Measurements from ENCODE around the gene CAPS.

Gene CAPS

GRCh38 chr19:5897189-5897969 is 16.7 kb upstream of the CAPS start:
- Mint-ChIP-seq H3K27ac (no peak overlapping the region), H3K27me3 (no peaks in the 10 kb centered on the region)

GRCh38 chr19:5899728-5900526 is 14.1 kb upstream of the CAPS start:
- no peak overlapping the region for H3K4me3 Mint-ChIP-seq
- H3K9me3 Mint-ChIP-seq, result no peaks in the 10 kb centered on the region
- H3K27me3 Mint-ChIP-seq, result no peaks in the 10 kb centered on the region
- H3K4me1 Mint-ChIP-seq (ENCODE audit: low read depth), result peaks cover 22% of the 10 kb centered on the region
- H3K36me3 Mint-ChIP-seq (ENCODE audit: low read depth), result peaks cover 14% of the 10 kb centered on the region
- no peak overlapping the region for H3K27ac Mint-ChIP-seq

More at GRCh38 chr19:5897189-5897969, 16.7 kb upstream of the CAPS start:
- H3K9me3 Mint-ChIP-seq, result no peaks in the 10 kb centered on the region
- no peak overlapping the region for H3K4me3 Mint-ChIP-seq
- peaks cover 14% of the 10 kb centered on the region for H3K36me3 Mint-ChIP-seq (ENCODE audit: low read depth)
- H3K4me1 Mint-ChIP-seq (ENCODE audit: low read depth), result peaks cover 17% of the 10 kb centered on the region

GRCh38 chr19:5900976-5901375 is 13.1 kb upstream of the CAPS start:
- H3K4me3 Mint-ChIP-seq, result peak overlapping the region; percentile 32
- H3K36me3 Mint-ChIP-seq (ENCODE audit: low read depth), result peaks cover 14% of the 10 kb centered on the region
- peak overlapping the region; percentile 4 for H3K27ac Mint-ChIP-seq
- H3K9me3 Mint-ChIP-seq, result no peaks in the 10 kb centered on the region
- no peaks in the 10 kb centered on the region for H3K27me3 Mint-ChIP-seq
- peaks cover 23% of the 10 kb centered on the region for H3K4me1 Mint-ChIP-seq (ENCODE audit: low read depth)

- no peaks in the 10 kb centered on the region for H3K9me3 Mint-ChIP-seq
- H3K27me3 Mint-ChIP-seq, result no peaks in the 10 kb centered on the region
- H3K36me3 Mint-ChIP-seq (ENCODE audit: low read depth), result peaks cover 22% of the 10 kb centered on the region
- peak overlapping the region; percentile 96 for H3K4me3 Mint-ChIP-seq
- peak overlapping the region; percentile 99 for H3K27ac Mint-ChIP-seq
- peaks cover 44% of the 10 kb centered on the region for H3K4me1 Mint-ChIP-seq (ENCODE audit: low read depth)
Measured at GRCh38 chr19:5903056-5903623, 10.9 kb upstream of the CAPS start.

GRCh38 chr19:5903624-5904351 is 10.3 kb upstream of the CAPS start, which contains the start of gene NDUFA11:
NDUFA11 (minus strand) TSS chr19:5903790; CDS start chr19:5903708, 82 bp downstream.
- peaks cover 44% of the 10 kb centered on the region for H3K4me1 Mint-ChIP-seq (ENCODE audit: low read depth)
- H3K9me3 Mint-ChIP-seq, result no peaks in the 10 kb centered on the region
- peak within 1 kb of the TSS; percentile 99 for H3K27ac Mint-ChIP-seq
- no peaks in the 10 kb centered on the region for H3K27me3 Mint-ChIP-seq
- peaks cover 22% of the 10 kb centered on the region for H3K36me3 Mint-ChIP-seq (ENCODE audit: low read depth)
- H3K4me3 Mint-ChIP-seq, result peak within 1 kb of the TSS; percentile 96

- Mint-ChIP-seq H3K27me3 (no peaks in the 10 kb centered on the region), H3K4me1 (ENCODE audit: low read depth) (peaks cover 44% of the 10 kb centered on the region), H3K9me3 (no peaks in the 10 kb centered on the region), H3K4me3 (peak within 1 kb of the TSS; percentile 96), H3K36me3 (ENCODE audit: low read depth) (peaks cover 22% of the 10 kb centered on the region), H3K27ac (peak within 1 kb of the TSS; percentile 99)
Measured at GRCh38 chr19:5904352-5905113, 9.5 kb upstream of the CAPS start, which contains the start of gene VMAC. VMAC (plus strand) TSS chr19:5904872; CDS start chr19:5904891, 19 bp downstream.

- peak overlapping the region; percentile 49 for H3K27ac Mint-ChIP-seq
- H3K4me3 Mint-ChIP-seq, result peak overlapping the region; percentile 96
- peaks cover 17% of the 10 kb centered on the region for H3K36me3 Mint-ChIP-seq (ENCODE audit: low read depth)
- no peaks in the 10 kb centered on the region for H3K9me3 Mint-ChIP-seq
- peaks cover 41% of the 10 kb centered on the region for H3K4me1 Mint-ChIP-seq (ENCODE audit: low read depth)
- H3K27me3 Mint-ChIP-seq, result no peaks in the 10 kb centered on the region
Measured at GRCh38 chr19:5905114-5905778, 8.8 kb upstream of the CAPS start.

- H3K27ac Mint-ChIP-seq, result peak overlapping the region; percentile 71
- no peaks in the 10 kb centered on the region for H3K27me3 Mint-ChIP-seq
- H3K4me1 Mint-ChIP-seq (ENCODE audit: low read depth), result peaks cover 30% of the 10 kb centered on the region
- no peaks in the 10 kb centered on the region for H3K9me3 Mint-ChIP-seq
- H3K4me3 Mint-ChIP-seq, result peak overlapping the region; percentile 37
- peaks cover 8% of the 10 kb centered on the region for H3K36me3 Mint-ChIP-seq (ENCODE audit: low read depth)
Measured at GRCh38 chr19:5907241-5907640, 6.8 kb upstream of the CAPS start.

GRCh38 chr19:5908773-5909442 is 5.1 kb upstream of the CAPS start:
- Mint-ChIP-seq H3K36me3 (ENCODE audit: low read depth) (peaks cover 8% of the 10 kb centered on the region), H3K27me3 (no peaks in the 10 kb centered on the region), H3K9me3 (no peaks in the 10 kb centered on the region), H3K4me3 (no peak overlapping the region), H3K4me1 (ENCODE audit: low read depth) (peaks cover 22% of the 10 kb centered on the region), H3K27ac (no peak overlapping the region)

- H3K27me3 Mint-ChIP-seq, result no peaks in the 10 kb centered on the region
- no peak overlapping the region for H3K27ac Mint-ChIP-seq
- peaks cover 8% of the 10 kb centered on the region for H3K36me3 Mint-ChIP-seq (ENCODE audit: low read depth)
- no peak overlapping the region for H3K4me3 Mint-ChIP-seq
- peaks cover 22% of the 10 kb centered on the region for H3K4me1 Mint-ChIP-seq (ENCODE audit: low read depth)
- H3K9me3 Mint-ChIP-seq, result no peaks in the 10 kb centered on the region
Measured at GRCh38 chr19:5910638-5910907, 3.5 kb upstream of the CAPS start.

GRCh38 chr19:5911366-5911765 is 2.7 kb upstream of the CAPS start:
- H3K36me3 Mint-ChIP-seq (ENCODE audit: low read depth), result peaks cover 6% of the 10 kb centered on the region
- no peaks in the 10 kb centered on the region for H3K27me3 Mint-ChIP-seq
- no peak overlapping the region for H3K4me3 Mint-ChIP-seq
- H3K4me1 Mint-ChIP-seq (ENCODE audit: low read depth), result peaks cover 17% of the 10 kb centered on the region
- H3K27ac Mint-ChIP-seq, result no peak overlapping the region
- H3K9me3 Mint-ChIP-seq, result no peaks in the 10 kb centered on the region

GRCh38 chr19:5914358-5914774 is 312 bp downstream of the CAPS start:
- H3K4me1 Mint-ChIP-seq (ENCODE audit: low read depth), result no peaks in the 10 kb centered on the region
- H3K4me3 Mint-ChIP-seq, result no peak overlapping the region
- no peaks in the 10 kb centered on the region for H3K9me3 Mint-ChIP-seq
- no peaks in the 10 kb centered on the region for H3K27me3 Mint-ChIP-seq
- peaks cover 4% of the 10 kb centered on the region for H3K36me3 Mint-ChIP-seq (ENCODE audit: low read depth)
- H3K27ac Mint-ChIP-seq, result no peak overlapping the region
